OCI-LY7 (cell line): ENCODE measurements around the gene CREB5. TPM values are rescaled to one million over a fixed set of nuclear protein-coding genes. Genes with fewer than 3 reads are reported as not detected.

Experiments used
- BruUV-seq: library from RNA; stranded (reverse); fragments of 400-500 nt; replicated peaks from 2 replicates; lab custom pipeline; 2021; lab: Mats Ljungman, UMichigan
- CTCF ChIA-PET: fragments of 300-600 bp; sonication (Branson Sonifier 250); formaldehyde crosslinking; loops from one replicate; lab custom pipeline; 2022; ENCODE audit warnings: antibody characterized with exemption; ENCODE audit not compliant: unreplicated experiment; lab: Charles Lee
- POLR2A ChIA-PET: fragments of 300-600 bp; sonication (Branson Sonifier 250); formaldehyde crosslinking; loops from one replicate; lab custom pipeline; 2022; ENCODE audit warnings: antibody characterized with exemption; lab: Charles Lee
- DNase-seq: peaks from one replicate; pipeline ENCODE4 v3.0.0-alpha.2; 2015; ENCODE audit warnings: low spot score
- H2AFZ ChIP-seq: fragments of 200-600 bp; sonication (generic), shearing (Covaris generic); 2 replicates; pipeline ENCODE4 v1.6.1; 2014; ENCODE audit warnings: mild to moderate bottlenecking, antibody characterized with exemption, low read length, moderate library complexity
- H3K27ac ChIP-seq: fragments of 200-600 bp; sonication (generic); 2 replicates; pipeline ENCODE4 v1.5.1; 2014; ENCODE audit warnings: mixed run types, low read depth, mild to moderate bottlenecking, moderate library complexity, low read length, inconsistent platforms; ENCODE audit not compliant: poor library complexity, severe bottlenecking
- H3K36me3 ChIP-seq: fragments of 200-600 bp; sonication (generic); 2 replicates; pipeline ENCODE4 v1.6.1; 2014; ENCODE audit warnings: mild to moderate bottlenecking, antibody characterized with exemption, low read length, moderate library complexity, mixed read lengths; ENCODE audit not compliant: insufficient read depth
- H3K4me1 ChIP-seq: fragments of 200-600 bp; sonication (generic); 2 replicates; pipeline ENCODE4 v1.5.1; 2014; ENCODE audit warnings: mild to moderate bottlenecking, low read length; ENCODE audit not compliant: insufficient read depth, poor library complexity, severe bottlenecking
- H3K4me2 ChIP-seq: fragments of 200-600 bp; sonication (generic); 2 replicates; pipeline ENCODE4 v1.6.1; 2014; ENCODE audit warnings: mild to moderate bottlenecking, low read length
- H3K4me3 ChIP-seq: fragments of 200-600 bp; sonication (generic); 2 replicates; pipeline ENCODE4 v1.5.1; 2014; ENCODE audit warnings: mild to moderate bottlenecking, low read depth, low read length; ENCODE audit not compliant: poor library complexity, severe bottlenecking
- H3K79me2 ChIP-seq: fragments of 200-600 bp; sonication (generic); 2 replicates; pipeline ENCODE4 v1.6.1; 2016; ENCODE audit warnings: low read depth, mild to moderate bottlenecking, low read length, moderate library complexity, mixed read lengths; ENCODE audit not compliant: insufficient read depth
- H3K9me2 ChIP-seq: fragments of 200-600 bp; sonication (generic); 2 replicates; pipeline ENCODE4 v1.6.1; 2016; ENCODE audit warnings: mild to moderate bottlenecking, low read length, mixed read lengths; ENCODE audit not compliant: insufficient read depth
- H3K9me3 ChIP-seq: fragments of 200-600 bp; sonication (generic); 2 replicates; pipeline ENCODE4 v1.6.1; 2014; ENCODE audit warnings: mild to moderate bottlenecking, mixed run types, low read length, mixed read lengths
- H4K20me1 ChIP-seq: fragments of 200-600 bp; sonication (generic); 2 replicates; pipeline ENCODE4 v1.6.1; 2014; ENCODE audit warnings: mild to moderate bottlenecking, antibody characterized with exemption, low read length, moderate library complexity, mixed read lengths; ENCODE audit not compliant: insufficient read depth
- EZH2phosphoT487 ChIP-seq: fragments of 200-600 bp; sonication (generic); IDR thresholded peaks from 2 replicates; pipeline ENCODE4 v1.6.1; 2018; ENCODE audit warnings: low read depth, borderline replicate concordance, mild to moderate bottlenecking, mixed run types, antibody characterized with exemption, low read length, moderate library complexity, mixed read lengths
- intact Hi-C: fragments of 100-400 bp; cut with micrococcal nuclease; formaldehyde crosslinking; loops from one replicate; pipeline ENCODE4 v1.10.0; 2022; ENCODE audit not compliant: unreplicated experiment
- total RNA-seq, 2 experiments: library from RNA; depleted of rRNA in 1 of 2; stranded (reverse); fragments of >200 nt in 1 of 2; shearing (Covaris generic) in 1 of 2; gene quantifications; 2 replicates each; pipeline ENCODE4 v1.2.3, GENCODE V29; 2014 to 2022
- TF ChIP-seq, protein P1 (sequence below): fragments of 200-600 bp; sonication (generic); conservative IDR thresholded peaks from 2 replicates; pipeline ENCODE4 v1.5.1; 2014; ENCODE audit warnings: mild to moderate bottlenecking, antibody characterized with exemption, low read length, moderate library complexity, mixed read lengths

The CREB5 gene
- total RNA-seq, 2 experiments from 2014 or later = 2.0 to 13.3 TPM

GRCh38 chr7:28811701-28812430, 399.5 kb downstream of the CREB5 start:
- ChIA-PET CTCF (no interaction called here), POLR2A (interaction anchor here (0.9 kb wide), 1 partner anchor 559 kb away, joined by 3 read pairs; no protein-coding TSS in a partner anchor)
- no peak overlapping the region for H3K4me3 ChIP-seq
- H2AFZ ChIP-seq = no peak overlapping the region
- intact Hi-C loops = no loop called here
- DNase-seq = no peak
- no peaks in the 10 kb centered on the region for H3K36me3 ChIP-seq
- no peaks in the 10 kb centered on the region for H3K79me2 ChIP-seq
- peaks cover 35% of the 10 kb centered on the region for H3K4me1 ChIP-seq
- H3K9me3 ChIP-seq = 0 out of 2 replicates have a peak, but pooled peaks cover 4% of the 10 kb centered on the region
- H3K27ac ChIP-seq = no peak overlapping the region
- H3K4me2 ChIP-seq = no peak overlapping the region
- BruUV-seq = no TSS peak
- no peak for TF ChIP-seq EZH2phosphoT487
- TF ChIP-seq, protein P1, sequence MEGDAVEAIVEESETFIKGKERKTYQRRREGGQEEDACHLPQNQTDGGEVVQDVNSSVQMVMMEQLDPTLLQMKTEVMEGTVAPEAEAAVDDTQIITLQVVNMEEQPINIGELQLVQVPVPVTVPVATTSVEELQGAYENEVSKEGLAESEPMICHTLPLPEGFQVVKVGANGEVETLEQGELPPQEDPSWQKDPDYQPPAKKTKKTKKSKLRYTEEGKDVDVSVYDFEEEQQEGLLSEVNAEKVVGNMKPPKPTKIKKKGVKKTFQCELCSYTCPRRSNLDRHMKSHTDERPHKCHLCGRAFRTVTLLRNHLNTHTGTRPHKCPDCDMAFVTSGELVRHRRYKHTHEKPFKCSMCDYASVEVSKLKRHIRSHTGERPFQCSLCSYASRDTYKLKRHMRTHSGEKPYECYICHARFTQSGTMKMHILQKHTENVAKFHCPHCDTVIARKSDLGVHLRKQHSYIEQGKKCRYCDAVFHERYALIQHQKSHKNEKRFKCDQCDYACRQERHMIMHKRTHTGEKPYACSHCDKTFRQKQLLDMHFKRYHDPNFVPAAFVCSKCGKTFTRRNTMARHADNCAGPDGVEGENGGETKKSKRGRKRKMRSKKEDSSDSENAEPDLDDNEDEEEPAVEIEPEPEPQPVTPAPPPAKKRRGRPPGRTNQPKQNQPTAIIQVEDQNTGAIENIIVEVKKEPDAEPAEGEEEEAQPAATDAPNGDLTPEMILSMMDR = no peak
- no peaks in the 10 kb centered on the region for H3K9me2 ChIP-seq
- H4K20me1 ChIP-seq = no peaks in the 10 kb centered on the region

DNA sequence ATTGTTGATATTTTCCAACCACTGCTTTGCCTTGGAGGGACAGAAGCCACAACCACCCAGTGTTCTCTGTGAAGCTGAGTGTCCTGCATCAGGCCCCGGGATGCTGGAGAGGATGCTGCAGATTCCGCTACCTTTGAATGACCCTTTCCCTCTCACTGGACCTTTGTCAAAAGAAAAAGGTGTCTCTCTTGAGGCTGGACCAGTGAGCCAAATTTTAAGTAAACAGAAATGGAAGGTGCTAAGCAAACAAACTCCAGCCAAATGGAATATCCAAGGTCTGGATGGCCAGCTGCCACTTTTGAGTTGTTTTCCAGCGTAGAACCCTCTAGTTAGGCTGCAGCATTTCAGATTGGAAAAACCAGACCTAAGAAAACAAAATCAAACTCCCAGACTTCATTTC, 400.3 kb downstream of the CREB5 start:
- Histone ChIP-seq H3K4me3 (no peak overlapping the region), H4K20me1 (no peaks in the 10 kb centered on the region), H3K9me2 (no peaks in the 10 kb centered on the region), H3K9me3 (0 out of 2 replicates have a peak, but pooled peaks cover 4% of the 10 kb centered on the region), H3K4me1 (peaks cover 35% of the 10 kb centered on the region), H3K79me2 (no peaks in the 10 kb centered on the region), H3K27ac (no peak overlapping the region), H2AFZ (no peak overlapping the region), H3K4me2 (no peak overlapping the region), H3K36me3 (no peaks in the 10 kb centered on the region)
- BruUV-seq = no TSS peak
- DNase-seq = no peak
- intact Hi-C loops = no loop called here
- ChIA-PET CTCF (no interaction called here), POLR2A (interaction anchor here (0.9 kb wide), 1 partner anchor 558 kb away, joined by 3 read pairs; no protein-coding TSS in a partner anchor)
- TF ChIP-seq, protein P1 = no peak
- TF ChIP-seq EZH2phosphoT487 = no peak
